Nephron progenitor cell (in vitro differentiated cells): ENCODE measurements around the gene HES1.

Source experiments
- DNase-seq: peaks from one replicate; pipeline ENCODE4 v3.0.0; 2021
- H3K27ac Mint-ChIP-seq: 2 replicates; pipeline ENCODE4 v1.8.0; 2021; ENCODE audit warnings: mild to moderate bottlenecking, moderate library complexity, mixed read lengths
- H3K27me3 Mint-ChIP-seq: 2 replicates; pipeline ENCODE4 v1.8.0; 2021; ENCODE audit warnings: mild to moderate bottlenecking, low read depth, mixed read lengths; ENCODE audit not compliant: poor library complexity
- H3K36me3 Mint-ChIP-seq: 2 replicates; pipeline ENCODE4 v1.8.0; 2021; ENCODE audit warnings: low read depth, mixed read lengths
- H3K4me1 Mint-ChIP-seq: 2 replicates; pipeline ENCODE4 v1.8.0; 2021; ENCODE audit warnings: mixed read lengths
- H3K4me3 Mint-ChIP-seq: 2 replicates; pipeline ENCODE4 v1.8.0; 2021; ENCODE audit warnings: mild to moderate bottlenecking, moderate library complexity, mixed read lengths
- H3K9me3 Mint-ChIP-seq: 2 replicates; pipeline ENCODE4 v1.8.0; 2021; ENCODE audit warnings: mild to moderate bottlenecking, moderate library complexity, mixed read lengths
- CTCF ChIP-seq: fragments of 200-600 bp; sonication (generic); IDR thresholded peaks from 2 replicates; pipeline ENCODE4 v1.5.0; 2021; ENCODE audit warnings: antibody characterized with exemption

The HES1 gene

GRCh38 chr3:194177141-194177540, 41.2 kb downstream of the HES1 start:
- Mint-ChIP-seq H3K27me3 (peaks cover 30% of the 10 kb centered on the region), H3K36me3 (peaks cover 7% of the 10 kb centered on the region), H3K4me3 (peak overlapping the region; percentile 30), H3K9me3 (peaks cover 9% of the 10 kb centered on the region), H3K4me1 (peaks cover 73% of the 10 kb centered on the region), H3K27ac (no peak overlapping the region)
- DNase-seq, result no peak
- no peak for TF ChIP-seq CTCF

- no peak for TF ChIP-seq CTCF
- Mint-ChIP-seq H3K36me3 (no peaks in the 10 kb centered on the region), H3K27ac (no peak overlapping the region), H3K4me3 (no peak overlapping the region), H3K27me3 (peaks cover 31% of the 10 kb centered on the region), H3K4me1 (peaks cover 79% of the 10 kb centered on the region), H3K9me3 (no peaks in the 10 kb centered on the region)
- no peak for DNase-seq
Measured at GRCh38 chr3:194178128-194178527, 42.2 kb downstream of the HES1 start.

- Mint-ChIP-seq H3K27me3 (peaks cover 31% of the 10 kb centered on the region), H3K27ac (no peak overlapping the region), H3K9me3 (no peaks in the 10 kb centered on the region), H3K4me1 (peaks cover 85% of the 10 kb centered on the region), H3K36me3 (no peaks in the 10 kb centered on the region), H3K4me3 (no peak overlapping the region)
- no peak for DNase-seq
- TF ChIP-seq CTCF, result no peak
Measured at GRCh38 chr3:194178669-194179068, 42.7 kb downstream of the HES1 start.

- DNase-seq, result no peak
- Mint-ChIP-seq H3K27me3 (peaks cover 22% of the 10 kb centered on the region), H3K4me1 (peaks cover 91% of the 10 kb centered on the region), H3K9me3 (no peaks in the 10 kb centered on the region), H3K4me3 (no peak overlapping the region), H3K36me3 (no peaks in the 10 kb centered on the region), H3K27ac (no peak overlapping the region)
- TF ChIP-seq CTCF, result no peak
Measured at GRCh38 chr3:194180570-194180969, 44.6 kb downstream of the HES1 start.

- no peak for DNase-seq
- H3K4me1 Mint-ChIP-seq, result peaks cover 87% of the 10 kb centered on the region
- H3K9me3 Mint-ChIP-seq, result no peaks in the 10 kb centered on the region
Measured at GRCh38 chr3:194181612-194182529, 45.9 kb downstream of the HES1 start.

More at GRCh38 chr3:194181612-194182529, 45.9 kb downstream of the HES1 start:
- no peaks in the 10 kb centered on the region for H3K36me3 Mint-ChIP-seq
- no peak for TF ChIP-seq CTCF
- H3K27me3 Mint-ChIP-seq, result peaks cover 14% of the 10 kb centered on the region
- H3K4me3 Mint-ChIP-seq, result no peak overlapping the region
- H3K27ac Mint-ChIP-seq, result no peak overlapping the region
